Stimulated activated CD8-positive, alpha-beta memory T cell treated with anti-CD3 and anti-CD28 coated beads, Interleukin-2, amount 100 ng/mL, for 48 hours (primary cell): ENCODE results near the gene SEMA5B.
A peak's percentile ranks its signal among the peaks of the same experiment; 100 is the strongest.

ENCODE experiments used
- DNase-seq, 2 donors: peaks; one replicate each; pipeline ENCODE4 v3.0.0-alpha.2; 2020; ENCODE audit warnings: low read depth in 2 of 2

Gene SEMA5B

GRCh38 chr3:122944671-122945161 lies 82.8 kb downstream of the SEMA5B start:
- no peak for DNase-seq

- DNase-seq, result no peak
These were observed 83.8 kb downstream of the SEMA5B start for GRCh38 chr3:122943828-122944190.

GRCh38 chr3:122942937-122943827 lies 84.4 kb downstream of the SEMA5B start:
- peak; percentile 21 to 38 for DNase-seq

- no peak for DNase-seq
These were observed 85.3 kb downstream of the SEMA5B start for GRCh38 chr3:122942239-122942638.

- no peak for DNase-seq
These were observed 86.0 kb downstream of the SEMA5B start for GRCh38 chr3:122941228-122942206.

- DNase-seq, result no peak
These were observed 86.9 kb downstream of the SEMA5B start for GRCh38 chr3:122940628-122941086.

- no peak for DNase-seq
These were observed 88.7 kb downstream of the SEMA5B start for GRCh38 chr3:122938783-122939425.

GRCh38 chr3:122937745-122938144 lies 89.8 kb downstream of the SEMA5B start:
- no peak for DNase-seq

- DNase-seq, result no peak
These were observed 90.6 kb downstream of the SEMA5B start for GRCh38 chr3:122936986-122937385.

- no peak for DNase-seq
These were observed 91.2 kb downstream of the SEMA5B start for GRCh38 chr3:122936335-122936734.

GRCh38 chr3:122934251-122934650 lies 93.3 kb downstream of the SEMA5B start:
- no peak for DNase-seq

- no peak for DNase-seq
These were observed 95.2 kb downstream of the SEMA5B start for GRCh38 chr3:122932251-122932967.

GRCh38 chr3:122931636-122932035 lies 95.9 kb downstream of the SEMA5B start:
- DNase-seq, result no peak

GRCh38 chr3:122930063-122930997 lies 97.2 kb downstream of the SEMA5B start:
- no peak for DNase-seq

- no peak for DNase-seq
These were observed 98.1 kb downstream of the SEMA5B start for GRCh38 chr3:122929188-122930062.

GRCh38 chr3:122928396-122929187 lies 99.0 kb downstream of the SEMA5B start:
- no peak for DNase-seq

GRCh38 chr3:122927726-122928125 lies 99.8 kb downstream of the SEMA5B start:
- DNase-seq, result no peak

- DNase-seq, result no peak
These were observed 100.8 kb downstream of the SEMA5B start for GRCh38 chr3:122926811-122927210.
